Measurements from ENCODE around the gene NLRP6.

GRCh38 chr11:244376-244775, 33.8 kb upstream of the NLRP6 start:
- TF ChIP-seq, protein P1, sequence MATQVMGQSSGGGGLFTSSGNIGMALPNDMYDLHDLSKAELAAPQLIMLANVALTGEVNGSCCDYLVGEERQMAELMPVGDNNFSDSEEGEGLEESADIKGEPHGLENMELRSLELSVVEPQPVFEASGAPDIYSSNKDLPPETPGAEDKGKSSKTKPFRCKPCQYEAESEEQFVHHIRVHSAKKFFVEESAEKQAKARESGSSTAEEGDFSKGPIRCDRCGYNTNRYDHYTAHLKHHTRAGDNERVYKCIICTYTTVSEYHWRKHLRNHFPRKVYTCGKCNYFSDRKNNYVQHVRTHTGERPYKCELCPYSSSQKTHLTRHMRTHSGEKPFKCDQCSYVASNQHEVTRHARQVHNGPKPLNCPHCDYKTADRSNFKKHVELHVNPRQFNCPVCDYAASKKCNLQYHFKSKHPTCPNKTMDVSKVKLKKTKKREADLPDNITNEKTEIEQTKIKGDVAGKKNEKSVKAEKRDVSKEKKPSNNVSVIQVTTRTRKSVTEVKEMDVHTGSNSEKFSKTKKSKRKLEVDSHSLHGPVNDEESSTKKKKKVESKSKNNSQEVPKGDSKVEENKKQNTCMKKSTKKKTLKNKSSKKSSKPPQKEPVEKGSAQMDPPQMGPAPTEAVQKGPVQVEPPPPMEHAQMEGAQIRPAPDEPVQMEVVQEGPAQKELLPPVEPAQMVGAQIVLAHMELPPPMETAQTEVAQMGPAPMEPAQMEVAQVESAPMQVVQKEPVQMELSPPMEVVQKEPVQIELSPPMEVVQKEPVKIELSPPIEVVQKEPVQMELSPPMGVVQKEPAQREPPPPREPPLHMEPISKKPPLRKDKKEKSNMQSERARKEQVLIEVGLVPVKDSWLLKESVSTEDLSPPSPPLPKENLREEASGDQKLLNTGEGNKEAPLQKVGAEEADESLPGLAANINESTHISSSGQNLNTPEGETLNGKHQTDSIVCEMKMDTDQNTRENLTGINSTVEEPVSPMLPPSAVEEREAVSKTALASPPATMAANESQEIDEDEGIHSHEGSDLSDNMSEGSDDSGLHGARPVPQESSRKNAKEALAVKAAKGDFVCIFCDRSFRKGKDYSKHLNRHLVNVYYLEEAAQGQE (IDR thresholded peaks at IDR 0.05), result no peak
- no peak for TF ChIP-seq ZFP36 (IDR thresholded peaks at IDR 0.05; ENCODE audit: borderline replicate concordance, partially characterized antibody)
- no peak for TF ChIP-seq POLR2A (IDR thresholded peaks at IDR 0.05; ENCODE audit: low read length)
- TF ChIP-seq KDM5A (IDR thresholded peaks at IDR 0.05), result no peak
- TF ChIP-seq ZC3H11A (IDR thresholded peaks at IDR 0.05), result no peak
- TF ChIP-seq, protein P2, sequence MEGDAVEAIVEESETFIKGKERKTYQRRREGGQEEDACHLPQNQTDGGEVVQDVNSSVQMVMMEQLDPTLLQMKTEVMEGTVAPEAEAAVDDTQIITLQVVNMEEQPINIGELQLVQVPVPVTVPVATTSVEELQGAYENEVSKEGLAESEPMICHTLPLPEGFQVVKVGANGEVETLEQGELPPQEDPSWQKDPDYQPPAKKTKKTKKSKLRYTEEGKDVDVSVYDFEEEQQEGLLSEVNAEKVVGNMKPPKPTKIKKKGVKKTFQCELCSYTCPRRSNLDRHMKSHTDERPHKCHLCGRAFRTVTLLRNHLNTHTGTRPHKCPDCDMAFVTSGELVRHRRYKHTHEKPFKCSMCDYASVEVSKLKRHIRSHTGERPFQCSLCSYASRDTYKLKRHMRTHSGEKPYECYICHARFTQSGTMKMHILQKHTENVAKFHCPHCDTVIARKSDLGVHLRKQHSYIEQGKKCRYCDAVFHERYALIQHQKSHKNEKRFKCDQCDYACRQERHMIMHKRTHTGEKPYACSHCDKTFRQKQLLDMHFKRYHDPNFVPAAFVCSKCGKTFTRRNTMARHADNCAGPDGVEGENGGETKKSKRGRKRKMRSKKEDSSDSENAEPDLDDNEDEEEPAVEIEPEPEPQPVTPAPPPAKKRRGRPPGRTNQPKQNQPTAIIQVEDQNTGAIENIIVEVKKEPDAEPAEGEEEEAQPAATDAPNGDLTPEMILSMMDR (IDR thresholded peaks at IDR 0.05), result no peak
- TF ChIP-seq CBX2 (IDR thresholded peaks at IDR 0.05; ENCODE audit: borderline replicate concordance, low read depth), result no peak
- TF ChIP-seq HEYL (CRISPR knock-in tag; IDR thresholded peaks at IDR 0.05), result no peak
- TF ChIP-seq, protein P3, sequence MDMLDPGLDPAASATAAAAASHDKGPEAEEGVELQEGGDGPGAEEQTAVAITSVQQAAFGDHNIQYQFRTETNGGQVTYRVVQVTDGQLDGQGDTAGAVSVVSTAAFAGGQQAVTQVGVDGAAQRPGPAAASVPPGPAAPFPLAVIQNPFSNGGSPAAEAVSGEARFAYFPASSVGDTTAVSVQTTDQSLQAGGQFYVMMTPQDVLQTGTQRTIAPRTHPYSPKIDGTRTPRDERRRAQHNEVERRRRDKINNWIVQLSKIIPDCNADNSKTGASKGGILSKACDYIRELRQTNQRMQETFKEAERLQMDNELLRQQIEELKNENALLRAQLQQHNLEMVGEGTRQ (IDR thresholded peaks at IDR 0.05), result no peak
- TF ChIP-seq RAD21 (conservative IDR thresholded peaks at IDR 0.05 in 1 of 2, IDR thresholded peaks at IDR 0.05 in 1 of 2), result no peak
- TF ChIP-seq ESRRA (IDR thresholded peaks at IDR 0.05; ENCODE audit: borderline replicate concordance, low read length), result no peak

All from A549 (cell line).